HG03196 (cell line): ENCODE measurements around the gene ADAM29.
"Not testable (repeated sequence)": the region's sequence is repeated elsewhere in the genome, so short reads cannot be mapped to it uniquely, and the experiment has no call there.

Experiments used
- ATAC-seq: cut with Tn5 transposase; IDR thresholded peaks from one replicate; pipeline ENCODE4 v1.9.1; 2021; ENCODE audit not compliant: unreplicated experiment

Gene ADAM29

GRCh38 chr4:174946246-174946645 lies 28.1 kb downstream of the ADAM29 start:
- ATAC-seq = no peak

DNA sequence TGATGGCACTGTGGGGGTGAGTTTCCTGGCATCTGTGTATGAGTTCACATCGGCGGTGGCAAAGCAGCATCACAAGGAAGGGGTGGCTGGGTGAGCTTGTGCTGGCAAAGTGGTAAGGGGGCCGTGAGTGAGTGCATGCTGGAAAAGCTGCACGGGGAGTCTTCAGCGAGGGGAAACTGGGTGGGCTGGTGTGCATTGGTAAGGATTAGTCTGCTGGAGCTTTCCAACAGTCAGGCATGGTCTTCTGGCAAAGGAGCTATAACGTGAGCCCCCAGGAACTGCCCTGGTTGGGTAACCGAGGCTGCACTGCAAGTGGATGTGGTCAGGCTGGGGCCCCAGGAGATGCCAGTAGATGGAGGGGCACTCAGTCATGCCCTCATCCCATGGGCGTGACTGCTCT lies 30.7 kb downstream of the ADAM29 start:
- ATAC-seq = no peak

GRCh38 chr4:174972911-174973310 lies 54.8 kb downstream of the ADAM29 start:
- ATAC-seq = no peak

DNA sequence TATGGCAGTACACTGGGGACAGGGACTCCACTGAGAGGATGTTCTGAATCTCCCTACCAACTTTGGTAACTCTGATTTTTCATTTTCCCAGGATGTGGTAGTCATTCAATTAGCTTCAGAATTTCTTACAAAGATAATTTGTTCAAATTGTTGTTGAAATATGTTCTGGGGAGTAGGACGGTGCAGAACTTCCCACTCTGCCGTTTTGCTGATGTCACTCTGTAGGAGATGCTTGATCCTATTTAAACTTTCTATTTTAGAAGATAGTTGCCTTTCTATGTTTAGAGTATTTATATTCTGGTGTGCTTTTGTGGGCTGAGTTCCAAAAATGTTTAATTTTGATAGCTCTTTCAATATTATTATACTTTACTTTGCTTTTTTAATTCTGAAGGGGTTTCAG lies 55.2 kb downstream of the ADAM29 start:
- no peak for ATAC-seq

DNA sequence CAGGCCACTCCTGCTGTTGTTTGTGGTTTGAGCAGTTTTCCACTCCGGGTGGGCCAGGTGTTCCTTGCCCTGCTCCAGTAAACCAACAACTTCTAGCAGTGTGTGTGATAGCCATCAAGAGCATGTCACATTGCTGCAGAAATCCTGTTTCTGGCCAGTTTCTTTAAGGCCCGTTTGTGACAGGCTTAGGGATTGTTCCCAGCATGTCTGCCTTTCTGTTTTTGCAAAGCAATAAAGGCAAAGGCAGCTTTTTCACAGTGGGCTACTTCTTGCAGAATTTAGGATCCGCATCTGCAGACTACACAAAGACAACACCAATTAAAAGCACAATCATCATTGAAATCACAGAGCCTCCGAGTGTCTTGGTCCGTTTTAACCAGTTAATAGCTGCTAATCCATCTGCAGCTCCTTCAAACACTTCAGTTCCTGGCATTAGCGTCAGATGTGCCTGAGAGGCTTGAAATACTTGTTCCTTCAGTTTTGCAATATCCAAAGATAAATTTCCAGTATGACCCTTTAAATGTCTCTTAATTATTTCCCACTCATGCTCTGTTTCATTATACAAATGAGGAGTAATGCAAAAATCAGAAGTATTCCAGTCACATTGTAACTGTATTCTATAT lies 65.1 kb downstream of the ADAM29 start:
- no peak for ATAC-seq

- not testable (repeated sequence) for ATAC-seq
Observed at GRCh38 chr4:174983870-174984269, 65.7 kb downstream of the ADAM29 start.

- ATAC-seq = no peak
Observed at GRCh38 chr4:174989791-174990190, 71.6 kb downstream of the ADAM29 start.

GRCh38 chr4:174993916-174994315 lies 75.8 kb downstream of the ADAM29 start:
- no peak for ATAC-seq

- ATAC-seq = no peak
Observed at GRCh38 chr4:174996079-174996478, 77.9 kb downstream of the ADAM29 start.

DNA sequence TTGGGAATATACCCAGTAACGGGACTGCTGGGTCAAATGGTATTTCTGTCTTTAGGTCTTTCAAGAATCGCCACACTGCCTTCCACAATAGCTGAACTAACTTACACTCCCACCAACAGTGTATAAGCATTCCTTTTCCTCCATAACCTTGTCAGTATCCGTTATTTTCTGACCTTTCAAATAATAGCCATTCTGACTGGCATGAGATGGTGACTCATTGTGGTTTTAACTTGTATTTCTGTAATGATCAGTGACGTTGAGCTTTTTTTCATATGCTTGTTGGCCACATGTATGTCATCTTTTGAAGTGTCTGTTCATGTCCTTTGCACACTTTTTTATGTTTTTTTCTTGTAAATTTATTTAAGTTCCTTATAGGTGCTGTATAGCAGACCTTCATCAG lies 81.2 kb downstream of the ADAM29 start:
- no peak for ATAC-seq

GRCh38 chr4:175017751-175018150 lies 99.6 kb downstream of the ADAM29 start:
- no peak for ATAC-seq

DNA sequence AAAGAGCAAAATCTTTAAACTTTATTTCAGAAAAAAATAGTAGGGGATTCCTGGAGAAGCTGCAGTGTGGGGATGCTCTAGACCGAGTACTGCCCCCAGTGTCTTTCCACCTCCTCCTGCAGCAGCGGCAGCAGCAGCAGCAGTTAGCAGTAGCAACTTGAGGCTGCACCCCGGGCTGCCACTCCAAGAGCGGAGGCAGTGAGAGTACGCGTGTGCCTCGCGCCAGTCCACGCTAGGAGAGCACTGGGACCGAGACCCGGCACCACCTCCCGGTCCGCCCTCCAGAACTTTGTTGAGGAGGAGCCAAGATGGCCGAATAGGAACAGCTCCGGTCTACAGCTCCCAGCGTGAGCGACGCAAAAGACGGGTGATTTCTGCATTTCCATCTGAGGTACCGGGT lies 101.3 kb downstream of the ADAM29 start:
- not testable (repeated sequence) for ATAC-seq
